ENCODE data around the gene DGKH.

DGKH gene

DNA sequence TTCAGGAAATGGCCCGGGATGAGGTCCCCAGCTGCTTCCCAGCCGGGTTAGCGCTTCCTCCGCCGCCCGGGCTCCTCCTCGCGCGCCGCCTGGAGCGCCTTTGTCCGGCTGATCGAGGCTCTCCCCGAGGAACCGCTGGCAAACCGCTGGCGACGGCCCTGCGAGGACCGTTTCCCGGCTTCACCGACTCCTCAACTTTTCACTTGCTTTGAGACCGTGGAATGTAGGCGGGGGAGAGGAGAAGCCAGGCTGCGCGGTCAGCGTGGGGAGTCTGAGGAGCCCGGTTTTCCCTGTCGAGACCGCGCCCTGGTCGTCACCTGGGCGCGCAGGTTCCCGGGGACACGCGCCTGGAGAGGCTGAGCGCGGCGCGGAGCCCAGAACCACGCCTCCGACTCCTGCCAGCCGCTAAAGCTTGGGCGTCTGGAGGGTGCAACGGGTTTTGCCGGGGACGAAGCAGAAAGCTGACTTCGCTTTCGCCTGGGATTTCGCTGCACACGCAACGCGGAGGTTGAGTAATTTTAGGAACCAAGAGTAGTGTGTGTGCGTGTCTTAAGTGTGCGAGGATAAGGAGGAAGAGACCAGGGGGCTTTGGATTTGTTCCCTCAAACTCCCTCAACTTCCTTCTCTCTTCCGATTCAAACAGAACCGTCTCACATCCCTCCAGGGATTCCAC lies 7.3 kb upstream of the DGKH start:
- no peak for TF ChIP-seq CTCF (conservative IDR thresholded peaks at IDR 0.05; ENCODE audit: low read depth, low read length)
- H3K4me3 ChIP-seq (ENCODE audit: low read length) = peak overlapping the region; percentile 66
- no peak for DNase-seq (ENCODE audit: low read depth)

DNA sequence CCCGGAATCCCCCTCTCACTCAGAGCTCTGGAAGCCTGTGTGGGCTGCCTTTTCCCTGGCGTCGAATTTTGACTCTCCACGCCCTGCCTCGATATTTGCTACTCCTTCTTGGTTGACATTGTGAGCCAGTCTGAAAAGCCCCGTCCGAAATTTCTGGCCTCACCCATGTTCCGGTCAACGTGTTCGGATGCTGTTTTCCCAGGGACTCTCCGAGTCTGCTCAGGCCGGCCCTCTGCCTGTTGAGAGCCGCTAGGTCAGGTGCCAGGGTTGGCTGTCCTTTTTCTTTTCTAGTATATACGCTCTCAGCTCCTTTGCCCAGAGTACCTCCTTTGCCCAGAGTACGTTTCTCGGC lies 6.8 kb upstream of the DGKH start:
- TF ChIP-seq CTCF (conservative IDR thresholded peaks at IDR 0.05; ENCODE audit: low read depth, low read length) = peak; percentile 60
- DNase-seq (ENCODE audit: low read depth) = peak; percentile 24
- peak overlapping the region; percentile 66 for H3K4me3 ChIP-seq (ENCODE audit: low read length)

DNA sequence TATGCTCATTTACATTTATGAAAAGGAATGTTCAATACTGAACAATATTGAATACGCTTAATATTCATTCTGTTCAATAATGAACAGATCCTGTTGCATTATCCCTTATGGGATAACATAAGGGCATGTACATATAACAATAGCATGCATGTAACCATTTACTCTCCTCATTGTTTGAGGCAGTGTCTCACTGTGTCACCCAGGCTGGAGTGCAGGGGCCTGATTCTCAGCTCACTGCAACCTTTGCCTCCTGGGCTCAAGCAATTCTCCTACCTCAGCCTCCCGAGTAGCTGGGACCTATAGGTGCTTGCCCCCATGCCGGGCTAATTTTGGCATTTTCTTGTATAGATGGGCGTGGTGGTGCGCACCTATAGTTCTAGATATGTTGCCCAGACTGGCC lies 4.8 kb upstream of the DGKH start:
- no peak overlapping the region for H3K4me3 ChIP-seq (ENCODE audit: low read length)
- no peak for TF ChIP-seq CTCF (conservative IDR thresholded peaks at IDR 0.05; ENCODE audit: low read depth, low read length)
- DNase-seq (ENCODE audit: low read depth) = no peak

- TF ChIP-seq CTCF (conservative IDR thresholded peaks at IDR 0.05; ENCODE audit: low read depth, low read length) = no peak
- DNase-seq (ENCODE audit: low read depth) = no peak
- H3K4me3 ChIP-seq (ENCODE audit: low read length) = no peak overlapping the region
Observed at GRCh38 chr13:42046448-42046847, 2.0 kb upstream of the DGKH start.

DNA sequence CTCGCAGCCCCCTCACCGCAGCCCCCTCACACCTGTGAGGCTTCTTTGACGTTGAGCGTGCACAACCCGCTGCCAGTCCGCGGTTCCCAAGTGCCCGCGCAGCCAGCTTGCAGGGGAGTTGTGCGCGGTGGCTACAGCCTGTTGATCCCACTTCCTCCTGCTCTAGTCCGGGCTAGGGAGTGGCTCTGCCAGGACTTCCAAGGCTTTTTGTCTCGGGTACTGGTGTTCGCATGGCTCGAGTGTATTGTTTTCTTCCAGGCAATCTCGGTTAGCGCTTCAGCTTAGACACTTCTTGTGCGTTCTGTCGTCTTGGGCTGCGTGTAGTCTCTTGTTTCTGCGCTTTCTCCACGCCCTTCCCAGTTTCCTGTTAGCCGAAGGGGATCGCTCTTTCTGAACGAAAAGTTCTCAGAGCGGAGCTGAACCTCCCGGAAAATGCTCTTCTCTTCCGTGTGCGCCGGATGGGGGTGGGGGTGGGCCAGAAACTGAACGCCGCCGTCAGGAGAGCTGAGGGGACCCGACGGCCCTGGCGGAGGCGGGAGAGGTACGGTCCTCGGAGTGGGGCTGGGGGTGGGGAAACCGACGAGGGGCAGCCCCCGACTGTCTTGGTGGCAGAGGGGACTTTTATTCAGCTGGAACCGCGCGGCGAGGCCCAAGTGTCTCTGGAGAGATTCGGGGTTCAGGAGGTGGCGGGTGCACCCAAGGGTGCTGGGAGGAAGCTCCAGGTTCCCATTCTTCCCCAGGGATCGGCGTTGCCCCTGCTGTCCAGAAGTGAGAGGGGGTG lies 697 bp upstream of the DGKH start:
- H3K4me3 ChIP-seq (ENCODE audit: low read length) = peak overlapping the region; percentile 76
- no peak for DNase-seq (ENCODE audit: low read depth)
- TF ChIP-seq CTCF (conservative IDR thresholded peaks at IDR 0.05; ENCODE audit: low read depth, low read length) = no peak

- peak overlapping the region; percentile 76 for H3K4me3 ChIP-seq (ENCODE audit: low read length)
- no peak for TF ChIP-seq CTCF (conservative IDR thresholded peaks at IDR 0.05; ENCODE audit: low read depth, low read length)
- no peak for DNase-seq (ENCODE audit: low read depth)
Observed at GRCh38 chr13:42048684-42049453, 421 bp downstream of the DGKH start.
